Peyer's patch (tissue), 4 donors: ENCODE measurements around the gene TRDN. TPM values are rescaled to one million over a fixed set of nuclear protein-coding genes. Genes with fewer than 3 reads are reported as not detected.
"Not testable (repeated sequence)": the region's sequence is repeated elsewhere in the genome, so short reads cannot be mapped to it uniquely, and the experiment has no call there.

ENCODE experiments used
- DNase-seq, 3 donors: peaks; one replicate each; pipeline ENCODE4 v3.0.0-alpha.2; 2017 to 2019
- H3K27ac ChIP-seq, 4 donors: fragments of 200-600 bp; sonication (generic); one replicate each; pipeline ENCODE4 v1.5.1; 2016 to 2019
- H3K27me3 ChIP-seq, 2 donors: fragments of 200-600 bp; sonication (generic); one replicate each; pipeline ENCODE4 v1.5.1; 2019
- H3K36me3 ChIP-seq, 3 donors: fragments of 200-600 bp; sonication (generic); one replicate each; pipeline ENCODE4 v1.5.1; 2016 to 2019
- H3K4me1 ChIP-seq, 4 donors: fragments of 200-600 bp; sonication (generic); one replicate each; pipeline ENCODE4 v1.5.1; 2016 to 2019
- H3K4me3 ChIP-seq, 4 donors: fragments of 200-600 bp; sonication (generic); 1 replicate in 3 of 4; 2 replicates in 1 of 4; pipeline ENCODE4 v1.5.1; 2016 to 2019; ENCODE audit warnings: mild to moderate bottlenecking in 1 of 4
- H3K9me3 ChIP-seq, 4 donors: fragments of 200-600 bp; sonication (generic); one replicate each; pipeline ENCODE4 v1.5.1; 2016 to 2019; ENCODE audit warnings: mild to moderate bottlenecking in 1 of 4
- CTCF ChIP-seq, 6 experiments: fragments of 450-650 bp in 4 of 6; fragments of 200-600 bp in 2 of 6; sonication (generic) in 1 of 6; IDR thresholded peaks; one replicate each; pipeline ENCODE4 v1.5.1; 2017 to 2019; ENCODE audit warnings: antibody characterized with exemption in 6 of 6, mild to moderate bottlenecking in 3 of 6, moderate library complexity in 1 of 6
- POLR2A ChIP-seq, 2 donors: fragments of 450-650 bp; IDR thresholded peaks; one replicate each; pipeline ENCODE4 v1.5.1; 2017; ENCODE audit warnings: antibody characterized with exemption in 2 of 2, mild to moderate bottlenecking in 2 of 2, moderate library complexity in 2 of 2
- total RNA-seq, 4 donors: library from RNA; depleted of rRNA; stranded (reverse); fragments of >200 nt; gene quantifications; one replicate each; pipeline ENCODE4 v1.1.0, GENCODE V29; 2016

The TRDN gene
- total RNA-seq, 4 donors from 2014 or later, result not detected

DNA sequence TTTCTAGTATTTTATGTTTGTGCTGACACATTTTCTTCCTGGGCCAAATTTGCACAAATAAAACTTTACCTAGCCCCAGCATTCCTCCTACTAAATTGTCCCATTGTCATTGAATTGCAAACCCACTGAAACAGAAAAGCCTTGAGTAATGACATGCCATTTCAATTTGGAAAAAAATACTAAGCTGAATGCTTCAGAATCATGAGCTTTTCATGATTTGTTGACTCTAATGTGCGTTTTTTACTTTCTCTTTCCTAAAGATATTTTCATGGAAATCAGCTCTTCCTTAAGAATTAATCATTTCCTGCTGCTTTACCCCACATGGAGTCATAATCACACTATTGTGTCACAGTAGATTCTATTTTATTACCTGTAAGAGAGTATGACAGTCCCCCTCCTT, 47.4 kb downstream of the TRDN start:
- Histone ChIP-seq H3K4me1 (no peaks in the 10 kb centered on the region), H3K36me3 (no peaks in the 10 kb centered on the region), H3K27me3 (no peaks in the 10 kb centered on the region), H3K4me3 (no peak overlapping the region), H3K27ac (no peak overlapping the region), H3K9me3 (no peaks in the 10 kb centered on the region)
- no peak for DNase-seq
- TF ChIP-seq POLR2A (IDR thresholded peaks at IDR 0.05) (no peak), CTCF (IDR thresholded peaks at IDR 0.05) (no peak)

DNA sequence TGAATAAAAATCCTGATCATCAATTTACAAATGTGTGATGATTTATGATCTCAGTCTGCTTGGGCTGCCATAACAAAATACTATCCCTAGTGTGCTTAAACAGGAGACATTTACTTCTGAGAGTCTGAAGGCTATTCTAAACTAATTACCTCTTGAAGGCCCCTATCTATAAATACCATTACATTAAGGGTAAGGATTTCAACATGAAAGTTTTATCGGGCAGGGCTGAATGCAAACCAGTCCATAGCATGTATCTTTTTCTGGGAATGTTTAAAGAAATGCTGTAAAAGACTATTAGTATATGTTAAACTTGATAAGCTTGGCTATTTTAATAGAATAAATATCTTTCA, 48.2 kb downstream of the TRDN start:
- DNase-seq, result no peak
- no peak overlapping the region for H3K27ac ChIP-seq
- H3K36me3 ChIP-seq, result no peaks in the 10 kb centered on the region
- H3K27me3 ChIP-seq, result no peaks in the 10 kb centered on the region
- TF ChIP-seq POLR2A (IDR thresholded peaks at IDR 0.05) (no peak), CTCF (IDR thresholded peaks at IDR 0.05) (no peak)
- H3K9me3 ChIP-seq, result no peaks in the 10 kb centered on the region
- H3K4me1 ChIP-seq, result no peaks in the 10 kb centered on the region
- no peak overlapping the region for H3K4me3 ChIP-seq

GRCh38 chr6:123587838-123588545, 48.8 kb downstream of the TRDN start:
- Histone ChIP-seq H3K9me3 (no peaks in the 10 kb centered on the region), H3K36me3 (no peaks in the 10 kb centered on the region), H3K4me1 (no peaks in the 10 kb centered on the region), H3K27me3 (no peaks in the 10 kb centered on the region), H3K27ac (no peak overlapping the region), H3K4me3 (no peak overlapping the region)
- no peak for TF ChIP-seq CTCF (IDR thresholded peaks at IDR 0.05)
- no peak for TF ChIP-seq POLR2A (IDR thresholded peaks at IDR 0.05)
- no peak for DNase-seq

GRCh38 chr6:123587407-123587806, 49.3 kb downstream of the TRDN start:
- DNase-seq, H3K36me3 ChIP-seq, H3K27me3 ChIP-seq, H3K27ac ChIP-seq, H3K4me3 ChIP-seq, H3K9me3 ChIP-seq, H3K4me1 ChIP-seq: not testable (repeated sequence)

DNA sequence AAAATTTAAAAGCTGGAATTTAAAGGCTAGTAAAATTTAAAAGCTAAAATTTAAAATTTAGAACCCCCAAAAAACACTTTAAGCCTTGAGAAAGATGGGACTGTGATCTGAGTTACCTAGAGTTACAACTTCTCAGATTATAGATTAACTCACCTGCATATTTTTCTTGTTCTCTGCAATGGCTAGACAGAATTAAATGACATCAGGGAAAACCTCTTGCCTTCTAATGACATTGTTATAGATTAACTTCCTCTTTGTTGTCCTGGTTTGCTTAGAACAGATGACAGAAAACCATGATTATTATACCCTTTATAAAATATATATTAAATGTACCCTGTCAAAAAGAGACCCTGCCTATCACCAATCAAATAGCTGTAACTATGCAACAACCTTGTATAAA, 56.4 kb downstream of the TRDN start:
- H3K9me3 ChIP-seq, result no peaks in the 10 kb centered on the region
- no peaks in the 10 kb centered on the region for H3K27me3 ChIP-seq
- TF ChIP-seq POLR2A (IDR thresholded peaks at IDR 0.05), result no peak
- no peak for TF ChIP-seq CTCF (IDR thresholded peaks at IDR 0.05)
- DNase-seq, result no peak
- no peak overlapping the region for H3K27ac ChIP-seq
- no peaks in the 10 kb centered on the region for H3K36me3 ChIP-seq
- no peaks in the 10 kb centered on the region for H3K4me1 ChIP-seq
- no peak overlapping the region for H3K4me3 ChIP-seq

GRCh38 chr6:123575188-123575587, 61.6 kb downstream of the TRDN start:
- Histone ChIP-seq H3K27ac (no peak overlapping the region), H3K4me3 (no peak overlapping the region), H3K9me3 (no peaks in the 10 kb centered on the region), H3K36me3 (no peaks in the 10 kb centered on the region), H3K4me1 (no peaks in the 10 kb centered on the region), H3K27me3 (no peaks in the 10 kb centered on the region)
- TF ChIP-seq CTCF (IDR thresholded peaks at IDR 0.05) (no peak), POLR2A (IDR thresholded peaks at IDR 0.05) (no peak)
- no peak for DNase-seq
